ENCODE results near the gene F7. TPM values are rescaled to one million over a fixed set of nuclear protein-coding genes. Genes with fewer than 3 reads are reported as not detected.

Gene F7
- total and polyA plus RNA-seq, 2 donors (not counting 1 experiment from before 2014, with no cell fraction given) = not detected

DNA sequence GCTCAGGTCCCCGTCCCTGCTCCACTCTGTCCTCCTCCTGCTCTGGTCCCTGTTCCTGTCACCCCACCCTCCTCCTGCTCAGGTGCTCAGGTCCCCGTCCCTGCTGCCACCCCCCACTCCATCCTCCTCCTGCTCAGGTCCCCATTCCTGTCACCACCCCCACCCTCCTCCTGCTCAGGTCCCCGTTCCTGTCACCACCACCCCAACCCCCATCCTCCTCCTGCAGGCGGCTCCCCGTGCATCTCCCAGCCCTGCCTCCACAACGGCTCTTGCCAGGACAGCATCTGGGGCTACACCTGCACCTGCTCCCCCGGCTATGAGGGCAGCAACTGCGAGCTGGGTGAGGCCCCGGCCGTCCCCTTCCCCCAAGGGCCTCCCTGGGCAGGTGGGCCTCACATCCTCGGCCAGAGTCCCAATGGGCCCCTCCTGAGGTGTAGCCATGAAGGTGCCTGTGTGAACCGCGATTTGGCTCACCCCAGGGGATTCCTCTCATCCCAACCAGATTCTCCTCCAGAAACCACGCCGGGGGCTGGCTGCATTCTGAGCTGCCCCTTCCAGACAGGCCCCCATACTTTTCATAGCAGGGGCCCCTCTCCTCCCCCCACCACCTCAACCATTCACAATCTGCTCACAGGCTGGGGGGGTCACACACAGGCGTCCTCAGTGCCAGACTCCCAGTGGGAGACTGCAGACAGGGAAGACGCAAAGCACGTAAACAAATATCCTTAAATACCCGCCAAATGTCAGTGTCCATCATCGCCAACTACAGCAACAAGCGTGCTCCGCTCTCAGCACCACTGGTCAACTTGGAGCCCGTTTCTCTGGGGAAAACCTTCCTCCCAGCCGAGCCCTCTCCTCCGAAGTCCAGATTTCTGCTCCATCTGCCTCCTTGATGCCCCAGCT is 57.4 kb downstream of the F7 start:
- intact Hi-C loops (cut with micrococcal nuclease) = no loop called here
- ChIA-PET CTCF (no interaction called here), POLR2A (no interaction called here)
- no peaks in the 10 kb centered on the region for H4K20me1 ChIP-seq (ENCODE audit: control insufficient read depth, insufficient read depth, low read length, poor library complexity, severe bottlenecking)
- no peak overlapping the region for H3K4me3 ChIP-seq (ENCODE audit: control extremely low read depth in 1 of 5, extremely low read depth in 1 of 5, insufficient read depth in 1 of 5, low read depth in 2 of 5, low read length in 4 of 5)
- H3K4me1 ChIP-seq (ENCODE audit: control insufficient read depth in 2 of 2, insufficient read depth in 2 of 2, low read length in 2 of 2) = peaks cover 0 to 10% of the 10 kb centered on the region in 2 donors
- peaks cover 9% of the 10 kb centered on the region for H3K4me1 Mint-ChIP-seq
- no peaks in the 10 kb centered on the region for H3K9me3 Mint-ChIP-seq (ENCODE audit: insufficient read depth)
- H3K27ac Mint-ChIP-seq = no peak overlapping the region
- peaks cover 0 to 30% (median 3%) of the 10 kb centered on the region in 4 experiments for H3K27me3 ChIP-seq (replicated peaks in 1 of 4; ENCODE audit: control extremely low read depth in 1 of 4, control insufficient read depth in 3 of 4, insufficient read depth in 4 of 4, low read length in 3 of 4)
- H2AFZ ChIP-seq (ENCODE audit: insufficient read depth, low read depth, low read length, poor library complexity, severe bottlenecking) = no peak overlapping the region
- H3K9ac ChIP-seq (ENCODE audit: low read length) = no peak overlapping the region
- DNase-seq (no peak), ATAC-seq (ENCODE audit: low read depth) (no peak)
- H3K4me2 ChIP-seq (replicated peaks; ENCODE audit: low read depth, low read length, poor library complexity, severe bottlenecking) = no peak overlapping the region
- H3K27ac ChIP-seq (ENCODE audit: low read length in 2 of 2) = no peak overlapping the region
- H3K9me3 ChIP-seq (ENCODE audit: control extremely low read depth in 1 of 3, control insufficient read depth in 2 of 3, insufficient read depth in 1 of 3, low read length in 2 of 3) = peaks cover 0 to 7% (median 0%) of the 10 kb centered on the region in 3 donors
- peak overlapping the region; percentile 9 for H3K4me3 Mint-ChIP-seq
- no peaks in the 10 kb centered on the region for H3K36me3 ChIP-seq (replicated peaks in 1 of 2; ENCODE audit: control extremely low read depth in 1 of 2, control insufficient read depth in 1 of 2, extremely low read depth in 1 of 2, insufficient read depth in 2 of 2, low read length in 1 of 2)
- TF ChIP-seq EZH2 (IDR thresholded peaks at IDR 0.05; ENCODE audit: borderline replicate concordance, insufficient read depth, low read depth, low read length, poor library complexity, severe bottlenecking) = no peak
- TF ChIP-seq, protein P1, sequence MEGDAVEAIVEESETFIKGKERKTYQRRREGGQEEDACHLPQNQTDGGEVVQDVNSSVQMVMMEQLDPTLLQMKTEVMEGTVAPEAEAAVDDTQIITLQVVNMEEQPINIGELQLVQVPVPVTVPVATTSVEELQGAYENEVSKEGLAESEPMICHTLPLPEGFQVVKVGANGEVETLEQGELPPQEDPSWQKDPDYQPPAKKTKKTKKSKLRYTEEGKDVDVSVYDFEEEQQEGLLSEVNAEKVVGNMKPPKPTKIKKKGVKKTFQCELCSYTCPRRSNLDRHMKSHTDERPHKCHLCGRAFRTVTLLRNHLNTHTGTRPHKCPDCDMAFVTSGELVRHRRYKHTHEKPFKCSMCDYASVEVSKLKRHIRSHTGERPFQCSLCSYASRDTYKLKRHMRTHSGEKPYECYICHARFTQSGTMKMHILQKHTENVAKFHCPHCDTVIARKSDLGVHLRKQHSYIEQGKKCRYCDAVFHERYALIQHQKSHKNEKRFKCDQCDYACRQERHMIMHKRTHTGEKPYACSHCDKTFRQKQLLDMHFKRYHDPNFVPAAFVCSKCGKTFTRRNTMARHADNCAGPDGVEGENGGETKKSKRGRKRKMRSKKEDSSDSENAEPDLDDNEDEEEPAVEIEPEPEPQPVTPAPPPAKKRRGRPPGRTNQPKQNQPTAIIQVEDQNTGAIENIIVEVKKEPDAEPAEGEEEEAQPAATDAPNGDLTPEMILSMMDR (IDR thresholded peaks at IDR 0.05) = no peak
- WGBS (ENCODE audit: insufficient coverage) = 50% methylated on average over 24 of the region's 25 CpGs
- peaks cover 4% of the 10 kb centered on the region for H3K27me3 Mint-ChIP-seq
- no peaks in the 10 kb centered on the region for H3K79me2 ChIP-seq (ENCODE audit: control insufficient read depth, insufficient read depth, low read length)

- H4K20me1 ChIP-seq (ENCODE audit: control insufficient read depth, insufficient read depth, low read length, poor library complexity, severe bottlenecking) = no peaks in the 10 kb centered on the region
- CTCF ChIA-PET = no interaction called here
- H3K9me3 ChIP-seq (ENCODE audit: control extremely low read depth in 1 of 3, control insufficient read depth in 2 of 3, insufficient read depth in 1 of 3, low read length in 2 of 3) = peaks cover 0 to 7% (median 0%) of the 10 kb centered on the region in 3 donors
- no peak overlapping the region for H3K4me2 ChIP-seq (replicated peaks; ENCODE audit: low read depth, low read length, poor library complexity, severe bottlenecking)
- Mint-ChIP-seq H3K9me3 (ENCODE audit: insufficient read depth) (no peaks in the 10 kb centered on the region), H3K4me1 (peaks cover 9% of the 10 kb centered on the region), H3K4me3 (no peak overlapping the region), H3K27me3 (peaks cover 4% of the 10 kb centered on the region), H3K27ac (no peak overlapping the region)
- H3K9ac ChIP-seq (ENCODE audit: low read length) = no peak overlapping the region
- POLR2A ChIA-PET = no interaction called here
- H3K79me2 ChIP-seq (ENCODE audit: control insufficient read depth, insufficient read depth, low read length) = no peaks in the 10 kb centered on the region
- ATAC-seq (ENCODE audit: low read depth) (no peak), DNase-seq (no peak)
- H3K4me1 ChIP-seq (ENCODE audit: control insufficient read depth in 2 of 2, insufficient read depth in 2 of 2, low read length in 2 of 2) = peaks cover 0 to 10% of the 10 kb centered on the region in 2 donors
- WGBS (ENCODE audit: insufficient coverage) = 79% methylated on average over 10 of the region's 12 CpGs
- H3K27ac ChIP-seq (ENCODE audit: low read length in 2 of 2) = no peak overlapping the region
- intact Hi-C loops (cut with micrococcal nuclease) = no loop called here
- no peak overlapping the region for H2AFZ ChIP-seq (ENCODE audit: insufficient read depth, low read depth, low read length, poor library complexity, severe bottlenecking)
- peaks cover 0 to 18% (median 3%) of the 10 kb centered on the region in 4 experiments for H3K27me3 ChIP-seq (replicated peaks in 1 of 4; ENCODE audit: control extremely low read depth in 1 of 4, control insufficient read depth in 3 of 4, insufficient read depth in 4 of 4, low read length in 3 of 4)
- H3K4me3 ChIP-seq (ENCODE audit: control extremely low read depth in 1 of 5, extremely low read depth in 1 of 5, insufficient read depth in 1 of 5, low read depth in 2 of 5, low read length in 4 of 5) = no peak overlapping the region
- peaks cover 0 to 4% of the 10 kb centered on the region in 2 experiments for H3K36me3 ChIP-seq (replicated peaks in 1 of 2; ENCODE audit: control extremely low read depth in 1 of 2, control insufficient read depth in 1 of 2, extremely low read depth in 1 of 2, insufficient read depth in 2 of 2, low read length in 1 of 2)
- TF ChIP-seq, protein P1 (IDR thresholded peaks at IDR 0.05) = no peak
- no peak for TF ChIP-seq EZH2 (IDR thresholded peaks at IDR 0.05; ENCODE audit: borderline replicate concordance, insufficient read depth, low read depth, low read length, poor library complexity, severe bottlenecking)
These were observed 58.9 kb downstream of the F7 start for GRCh38 chr13:113164492-113164891.

All from B cell (primary cell).